ENCODE results near the gene PRAC1. TPM values are rescaled to one million over a fixed set of nuclear protein-coding genes. Genes with fewer than 3 reads are reported as not detected.
A peak's percentile ranks its signal among the peaks of the same experiment; 100 is the strongest.

Gene PRAC1
- total and polyA plus RNA-seq, 2 donors (not counting 3 experiments of a cell fraction or from before 2014, with no cell fraction given) = not detected

DNA sequence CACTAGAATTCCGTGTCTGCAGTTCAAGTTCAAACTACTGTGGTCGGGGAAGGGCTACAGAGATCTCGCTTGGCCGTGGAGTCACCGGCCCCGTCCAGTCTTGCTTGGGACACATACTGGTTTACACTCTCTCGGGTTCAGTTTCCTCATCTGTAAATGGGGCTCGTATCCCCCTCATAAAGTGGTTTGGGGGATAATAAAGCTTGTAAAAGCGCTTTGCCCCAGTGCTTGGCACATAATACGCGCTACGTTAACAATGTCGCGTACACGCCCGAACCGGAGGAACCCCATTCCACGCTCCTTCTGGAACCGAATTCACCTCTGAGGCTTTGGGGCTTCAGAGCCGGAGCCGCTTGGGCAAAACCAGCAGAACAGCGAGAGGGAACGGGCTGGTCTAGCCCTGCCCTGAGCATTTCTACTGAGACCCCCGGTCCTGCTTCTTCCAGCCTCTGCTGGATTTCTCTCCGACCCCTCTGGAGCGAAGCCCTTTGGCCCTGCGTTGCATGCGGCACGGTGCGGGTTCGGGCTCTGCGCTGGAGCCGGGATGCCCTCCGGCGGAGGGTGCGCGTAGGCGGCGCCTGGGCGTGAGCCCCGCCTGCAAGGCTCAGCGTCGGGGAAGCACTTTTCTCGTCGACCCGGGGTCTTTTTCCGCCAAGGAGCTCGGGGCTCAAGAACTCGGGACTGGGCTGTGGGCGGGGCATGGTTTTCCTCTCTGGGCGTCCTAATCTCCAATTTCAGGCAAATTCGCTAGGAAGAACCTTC is 32.4 kb upstream of the PRAC1 start:
- Histone ChIP-seq H3K4me1 (ENCODE audit: control insufficient read depth, extremely low read depth, insufficient read depth, low read length) (peaks cover 21% of the 10 kb centered on the region), H3K4me3 (replicated peaks in 1 of 3; ENCODE audit: insufficient read depth in 1 of 3, low read depth in 1 of 3, low read length in 3 of 3) (no peak overlapping the region), H3K9ac (replicated peaks; ENCODE audit: extremely low read depth, insufficient read depth, low read length) (no peak overlapping the region), H2AFZ (ENCODE audit: low read depth, low read length) (no peak overlapping the region), H4K20me1 (replicated peaks; ENCODE audit: control insufficient read depth, extremely low read depth, insufficient read depth, low read length) (no peaks in the 10 kb centered on the region), H3K36me3 (ENCODE audit: control insufficient read depth in 2 of 2, extremely low read depth in 1 of 2, insufficient read depth in 2 of 2, low read length in 2 of 2) (no peaks in the 10 kb centered on the region), H3K4me2 (ENCODE audit: insufficient read depth, low read length) (peak overlapping the region; percentile 31), H3K9me1 (replicated peaks; ENCODE audit: control insufficient read depth, extremely low read depth, insufficient read depth, low read length) (no peaks in the 10 kb centered on the region), H3K9me3 (replicated peaks; ENCODE audit: control insufficient read depth, insufficient read depth, low read length) (no peaks in the 10 kb centered on the region), H3K27me3 (ENCODE audit: control insufficient read depth in 2 of 2, insufficient read depth in 2 of 2, low read length in 2 of 2) (peaks cover 60% of the 10 kb centered on the region in 2 experiments), H3K27ac (ENCODE audit: insufficient read depth, low read depth, low read length) (no peak overlapping the region), H3K79me2 (ENCODE audit: control insufficient read depth, insufficient read depth, low read length) (no peaks in the 10 kb centered on the region)
- CTCF ChIA-PET = interaction anchor here (1.2 kb wide), 1 partner anchor 11 kb away, joined by 3 read pairs; no protein-coding TSS in a partner anchor
- dilution Hi-C loops (cut with MboI; ENCODE audit: extremely low pct_ligation_motif_present, low sequenced_read_pairs) = loop anchor here (25.0 kb wide), 1 partner anchor 92 kb away; no protein-coding TSS in a partner anchor
- POLR2A ChIA-PET = no interaction called here
- DNase-seq (ENCODE audit: low read depth, low spot score) (no peak), FAIRE-seq (no peak)
- intact Hi-C loops (cut with micrococcal nuclease) = no loop called here
- BruUV-seq (replicated peaks) = no TSS peak
- TF ChIP-seq, protein P1, sequence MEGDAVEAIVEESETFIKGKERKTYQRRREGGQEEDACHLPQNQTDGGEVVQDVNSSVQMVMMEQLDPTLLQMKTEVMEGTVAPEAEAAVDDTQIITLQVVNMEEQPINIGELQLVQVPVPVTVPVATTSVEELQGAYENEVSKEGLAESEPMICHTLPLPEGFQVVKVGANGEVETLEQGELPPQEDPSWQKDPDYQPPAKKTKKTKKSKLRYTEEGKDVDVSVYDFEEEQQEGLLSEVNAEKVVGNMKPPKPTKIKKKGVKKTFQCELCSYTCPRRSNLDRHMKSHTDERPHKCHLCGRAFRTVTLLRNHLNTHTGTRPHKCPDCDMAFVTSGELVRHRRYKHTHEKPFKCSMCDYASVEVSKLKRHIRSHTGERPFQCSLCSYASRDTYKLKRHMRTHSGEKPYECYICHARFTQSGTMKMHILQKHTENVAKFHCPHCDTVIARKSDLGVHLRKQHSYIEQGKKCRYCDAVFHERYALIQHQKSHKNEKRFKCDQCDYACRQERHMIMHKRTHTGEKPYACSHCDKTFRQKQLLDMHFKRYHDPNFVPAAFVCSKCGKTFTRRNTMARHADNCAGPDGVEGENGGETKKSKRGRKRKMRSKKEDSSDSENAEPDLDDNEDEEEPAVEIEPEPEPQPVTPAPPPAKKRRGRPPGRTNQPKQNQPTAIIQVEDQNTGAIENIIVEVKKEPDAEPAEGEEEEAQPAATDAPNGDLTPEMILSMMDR (IDR thresholded peaks at IDR 0.05; ENCODE audit: extremely low read depth in 1 of 2, insufficient read depth in 1 of 2, low read depth in 1 of 2, low read length in 2 of 2) = no peak
- no peak for TF ChIP-seq MYC (IDR thresholded peaks at IDR 0.05; ENCODE audit: low read depth, low read length)
- no peak for TF ChIP-seq POLR2AphosphoS5 (IDR thresholded peaks at IDR 0.05; ENCODE audit: insufficient read depth, low read depth, low read length)
- TF ChIP-seq, protein P2, sequence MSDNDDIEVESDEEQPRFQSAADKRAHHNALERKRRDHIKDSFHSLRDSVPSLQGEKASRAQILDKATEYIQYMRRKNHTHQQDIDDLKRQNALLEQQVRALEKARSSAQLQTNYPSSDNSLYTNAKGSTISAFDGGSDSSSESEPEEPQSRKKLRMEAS (IDR thresholded peaks at IDR 0.05; ENCODE audit: insufficient read depth, insufficient read length) = no peak
- no peak for TF ChIP-seq FOS (IDR thresholded peaks at IDR 0.05; ENCODE audit: borderline replicate concordance, insufficient read depth, low read length)
- TF ChIP-seq EZH2 (IDR thresholded peaks at IDR 0.05; ENCODE audit: borderline replicate concordance, low read depth, low read length, severe bottlenecking) = peak; percentile 81
- TF ChIP-seq JUN (IDR thresholded peaks at IDR 0.05; ENCODE audit: borderline replicate concordance, insufficient read depth, insufficient read length, low read depth) = no peak
- no peak for TF ChIP-seq POLR2A (IDR thresholded peaks at IDR 0.05; ENCODE audit: low read depth, low read length)
